BE2C (cell line): ENCODE measurements around the gene MTOR.

ENCODE experiments used
- DNase-seq: peaks from one replicate; pipeline ENCODE4 v3.0.0-alpha.2; 2020
- H3K27me3 ChIP-seq: fragments of 250-450 bp; sonication (Bioruptor Pico); 2 replicates; pipeline ENCODE4 v1.5.1; 2020; ENCODE audit warnings: mild to moderate bottlenecking
- H3K36me3 ChIP-seq: fragments of 250-450 bp; sonication (Bioruptor Pico); 2 replicates; pipeline ENCODE4 v1.5.1; 2020; ENCODE audit warnings: mild to moderate bottlenecking
- H3K4me1 ChIP-seq: fragments of 250-450 bp; sonication (Bioruptor Pico); 2 replicates; pipeline ENCODE4 v1.5.1; 2020
- H3K4me3 ChIP-seq: 2 replicates; pipeline ENCODE4 v1.5.1; 2011; ENCODE audit warnings: low read depth, low read length
- H3K9me3 ChIP-seq: fragments of 250-450 bp; sonication (Bioruptor Pico); 2 replicates; pipeline ENCODE4 v1.5.1; 2020
- CTCF ChIP-seq: IDR thresholded peaks from 2 replicates; pipeline ENCODE4 v1.5.1; 2012; ENCODE audit warnings: mild to moderate bottlenecking, low read depth, low read length

MTOR gene

DNA sequence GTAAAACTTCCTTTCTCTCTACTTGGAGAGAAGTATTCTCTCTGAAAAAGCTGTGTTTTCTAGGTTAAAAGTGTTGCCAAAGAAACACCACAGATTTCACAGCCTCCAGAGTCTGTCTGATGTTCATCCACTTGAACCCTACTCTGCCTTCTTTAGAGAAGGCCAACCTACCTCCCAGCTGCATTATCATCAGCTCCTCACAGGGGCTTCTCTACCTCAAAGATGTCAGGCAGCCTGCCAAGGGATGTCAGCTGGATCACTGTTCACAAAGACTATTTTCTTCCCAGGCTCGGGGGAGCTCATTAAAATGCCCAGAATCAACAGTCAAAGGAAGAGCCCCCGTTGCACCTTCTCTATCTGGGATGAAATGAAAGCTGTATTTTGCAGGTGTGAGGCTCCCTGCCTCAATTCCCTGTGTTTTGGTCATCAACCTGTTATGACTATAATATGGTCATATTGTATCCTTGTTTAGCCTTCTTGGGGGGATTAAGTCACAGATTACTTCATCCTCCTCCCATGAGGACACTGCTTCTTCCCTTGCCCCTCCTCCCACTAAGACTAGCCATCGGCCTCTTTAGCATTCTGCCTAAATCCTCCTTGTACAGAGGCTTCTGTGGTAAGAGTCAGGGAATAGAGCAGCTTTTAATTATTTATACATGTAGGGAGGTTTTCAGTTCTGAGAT lies 47.5 kb downstream of the MTOR start:
- DNase-seq = no peak
- Histone ChIP-seq H3K4me1 (no peaks in the 10 kb centered on the region), H3K36me3 (peaks cover 5% of the 10 kb centered on the region), H3K27me3 (no peaks in the 10 kb centered on the region), H3K4me3 (no peak overlapping the region), H3K9me3 (no peaks in the 10 kb centered on the region)
- TF ChIP-seq CTCF = no peak

DNA sequence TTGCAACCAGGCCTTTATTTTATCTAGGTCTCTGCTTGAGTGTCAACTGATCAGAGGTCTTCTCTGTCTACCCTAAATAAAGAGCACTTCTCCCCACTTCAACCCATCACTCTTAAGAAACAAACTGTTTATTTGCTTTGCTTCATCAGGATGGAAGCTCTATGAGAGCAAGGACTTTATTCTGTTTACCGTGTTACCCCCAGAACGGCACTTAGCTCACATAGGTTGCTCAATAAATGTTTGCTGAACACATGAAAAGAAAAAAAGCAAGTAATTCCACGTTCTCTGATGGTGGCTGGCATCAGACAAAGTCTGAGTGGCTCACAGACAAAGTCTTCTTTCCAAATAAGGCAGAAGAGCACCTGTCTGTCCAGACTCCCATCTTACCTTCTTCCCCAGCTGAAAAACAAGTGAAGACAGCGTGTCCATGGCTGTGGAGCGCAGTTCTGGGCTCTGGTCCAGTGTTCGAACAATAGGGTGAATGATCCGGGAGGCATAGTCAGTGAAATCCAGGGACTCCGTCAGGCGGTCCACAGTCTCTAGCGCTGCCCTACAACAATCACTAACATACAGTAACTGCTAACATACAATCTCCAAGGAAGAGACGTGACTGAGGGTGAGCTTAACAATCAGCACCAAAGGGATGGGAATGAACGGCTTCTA lies 50.3 kb downstream of the MTOR start:
- no peak overlapping the region for H3K4me3 ChIP-seq
- peaks cover 5% of the 10 kb centered on the region for H3K36me3 ChIP-seq
- no peaks in the 10 kb centered on the region for H3K4me1 ChIP-seq
- no peak for DNase-seq
- H3K27me3 ChIP-seq = no peaks in the 10 kb centered on the region
- no peak for TF ChIP-seq CTCF
- no peaks in the 10 kb centered on the region for H3K9me3 ChIP-seq

DNA sequence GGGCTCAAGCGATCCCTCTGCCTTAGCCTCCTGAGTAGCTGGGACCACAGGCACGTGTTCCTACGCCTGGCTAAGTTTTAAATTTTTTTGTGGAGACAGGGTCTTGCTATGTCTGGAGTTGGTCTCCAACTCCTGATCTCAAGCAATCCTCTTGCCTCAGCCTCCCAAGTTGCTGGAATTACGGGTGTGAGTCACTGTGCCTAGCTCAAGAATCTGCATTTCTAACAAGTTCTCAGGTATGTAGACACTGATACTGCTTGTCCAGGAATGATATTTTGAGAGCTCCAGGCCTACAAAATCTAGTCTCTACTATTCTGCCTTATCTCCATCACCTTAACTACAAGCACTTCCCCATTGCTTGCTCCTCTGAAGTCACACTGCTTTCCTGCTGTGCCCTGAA lies 50.9 kb downstream of the MTOR start:
- TF ChIP-seq CTCF = no peak
- H3K36me3 ChIP-seq = peaks cover 5% of the 10 kb centered on the region
- no peaks in the 10 kb centered on the region for H3K27me3 ChIP-seq
- H3K9me3 ChIP-seq = no peaks in the 10 kb centered on the region
- no peaks in the 10 kb centered on the region for H3K4me1 ChIP-seq
- H3K4me3 ChIP-seq = no peak overlapping the region
- no peak for DNase-seq

DNA sequence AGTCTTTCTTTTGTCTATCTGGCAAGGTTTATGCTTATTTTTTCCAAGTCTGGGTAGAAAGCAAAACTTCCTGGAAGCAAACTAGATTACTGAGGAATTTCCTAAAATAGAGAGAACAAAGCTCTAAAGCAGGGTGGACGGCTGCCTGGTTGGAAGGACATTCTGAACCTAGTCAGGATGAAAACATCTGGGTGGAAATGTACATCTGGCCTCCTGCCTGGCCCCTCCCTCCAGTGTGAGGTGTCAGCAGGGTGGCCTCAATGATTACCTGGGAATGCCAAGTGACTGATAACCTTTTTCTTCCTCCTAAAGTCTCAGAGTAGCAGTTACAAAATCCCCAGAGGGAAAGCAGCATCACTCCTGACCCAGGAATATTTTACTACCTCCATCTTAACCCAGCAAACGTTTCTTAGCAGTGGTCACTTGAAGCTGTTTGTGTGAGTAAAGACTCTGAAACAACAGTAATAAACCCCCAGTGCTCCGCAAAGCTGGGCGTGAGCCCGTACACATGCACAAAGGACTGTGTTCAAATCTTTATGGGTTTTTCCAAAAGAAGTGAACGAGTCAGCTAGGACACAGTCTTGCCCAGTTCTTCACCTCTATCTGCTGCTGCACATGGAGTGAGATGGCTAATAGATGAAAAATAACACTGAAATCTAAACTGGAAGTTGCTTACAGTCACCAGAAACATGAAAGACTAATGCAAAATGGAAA lies 54.3 kb downstream of the MTOR start:
- no peaks in the 10 kb centered on the region for H3K4me1 ChIP-seq
- H3K4me3 ChIP-seq = no peak overlapping the region
- no peaks in the 10 kb centered on the region for H3K27me3 ChIP-seq
- peaks cover 5% of the 10 kb centered on the region; the same call in 1 of the 2 replicates for H3K36me3 ChIP-seq
- DNase-seq = no peak
- TF ChIP-seq CTCF = no peak
- no peaks in the 10 kb centered on the region for H3K9me3 ChIP-seq

DNA sequence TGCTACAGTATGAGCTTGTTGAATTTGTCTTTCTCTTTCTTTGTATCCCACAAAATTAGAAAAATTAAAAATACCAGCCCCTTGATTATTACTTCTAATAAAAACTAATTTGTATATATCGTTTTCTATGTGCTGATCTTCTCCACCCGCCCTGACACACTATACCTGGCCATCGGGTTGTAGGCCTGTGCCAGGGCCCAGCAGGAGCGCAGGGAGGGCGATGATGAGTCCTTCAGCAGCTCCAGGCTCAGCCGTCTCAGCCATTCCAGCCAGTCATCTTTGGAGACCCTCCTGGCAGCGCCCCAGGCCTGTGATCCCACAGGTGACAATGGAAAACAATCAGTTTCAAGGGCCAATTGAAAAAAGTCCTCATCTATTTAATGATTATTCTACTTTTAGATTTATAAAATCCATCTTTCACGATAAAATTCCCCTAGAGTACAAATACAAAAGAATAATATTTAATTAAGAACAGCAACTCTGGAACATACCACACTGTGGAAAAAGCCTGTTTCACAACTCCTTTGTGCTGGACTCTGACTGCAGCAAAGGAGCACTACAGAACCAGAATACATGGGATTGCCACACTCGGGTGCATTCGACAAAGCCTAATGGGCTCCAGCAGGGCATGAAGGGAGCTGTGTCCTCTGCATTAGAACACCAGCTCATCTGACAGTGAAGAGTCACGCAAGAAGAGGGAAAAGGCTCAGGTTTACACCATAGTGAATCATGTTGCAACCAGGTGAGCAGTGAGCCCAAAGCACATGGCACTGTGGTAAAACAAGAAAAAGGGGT lies 57.8 kb downstream of the MTOR start:
- Histone ChIP-seq H3K4me3 (no peak overlapping the region), H3K9me3 (no peaks in the 10 kb centered on the region), H3K27me3 (no peaks in the 10 kb centered on the region), H3K4me1 (no peaks in the 10 kb centered on the region), H3K36me3 (peaks cover under 1% of the 10 kb centered on the region; the same call in 1 of the 2 replicates)
- DNase-seq = no peak
- no peak for TF ChIP-seq CTCF
